ENCODE results near the gene GLIS2.
"Not testable (repeated sequence)": the region's sequence is repeated elsewhere in the genome, so short reads cannot be mapped to it uniquely, and the experiment has no call there.

The GLIS2 gene

DNA sequence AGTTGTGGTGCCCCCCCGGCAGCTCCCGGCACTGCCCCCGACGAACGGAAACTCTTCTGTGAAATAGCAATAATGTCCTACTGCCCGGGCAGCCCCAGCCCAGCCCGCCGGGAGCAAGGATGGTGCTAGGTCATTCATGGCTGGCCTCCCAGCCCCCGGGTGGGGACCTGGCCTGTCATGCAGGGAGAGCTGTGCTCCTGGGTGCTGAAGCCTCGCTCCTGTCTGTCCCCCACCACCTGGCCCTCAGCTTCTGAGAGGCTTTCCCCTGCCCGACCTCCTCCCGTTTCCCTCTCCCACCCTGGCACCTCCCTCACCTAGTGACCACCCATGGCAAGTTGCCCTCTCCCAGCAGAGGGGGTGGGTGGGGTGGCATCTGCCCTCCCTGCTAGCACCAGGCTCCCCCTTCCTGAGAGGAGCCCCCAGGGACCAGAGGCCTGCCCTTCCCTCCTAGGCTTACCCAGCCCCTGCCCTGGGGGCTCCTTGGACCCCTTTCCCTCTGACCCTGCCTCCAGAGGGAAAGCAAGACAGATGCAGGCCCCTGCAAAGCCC lies 21.7 kb downstream of the GLIS2 start:
- no peak for DNase-seq

DNA sequence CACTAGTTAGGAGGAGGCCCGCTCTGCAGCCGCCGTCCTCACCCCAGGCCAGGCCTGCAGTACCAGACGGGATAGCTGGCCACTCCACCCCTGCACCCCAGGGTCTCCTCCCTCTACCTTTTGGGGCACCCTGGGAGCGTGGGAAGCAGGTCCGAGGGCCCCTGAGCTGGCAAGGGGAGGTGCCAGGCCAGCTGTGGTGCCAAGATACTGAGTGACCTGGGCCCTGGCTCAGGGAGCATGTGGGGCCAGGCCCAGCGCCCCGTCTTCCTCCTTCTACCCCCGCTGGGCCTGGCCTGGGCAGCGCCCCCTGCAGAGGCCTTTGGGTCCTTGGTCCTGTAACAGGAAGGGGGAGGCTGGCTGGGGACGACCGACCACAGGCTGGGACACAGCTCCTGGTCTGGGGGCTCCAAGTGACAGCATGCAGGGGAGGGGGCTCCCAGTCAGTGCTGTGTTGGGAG lies 22.3 kb downstream of the GLIS2 start:
- DNase-seq: no peak

DNA sequence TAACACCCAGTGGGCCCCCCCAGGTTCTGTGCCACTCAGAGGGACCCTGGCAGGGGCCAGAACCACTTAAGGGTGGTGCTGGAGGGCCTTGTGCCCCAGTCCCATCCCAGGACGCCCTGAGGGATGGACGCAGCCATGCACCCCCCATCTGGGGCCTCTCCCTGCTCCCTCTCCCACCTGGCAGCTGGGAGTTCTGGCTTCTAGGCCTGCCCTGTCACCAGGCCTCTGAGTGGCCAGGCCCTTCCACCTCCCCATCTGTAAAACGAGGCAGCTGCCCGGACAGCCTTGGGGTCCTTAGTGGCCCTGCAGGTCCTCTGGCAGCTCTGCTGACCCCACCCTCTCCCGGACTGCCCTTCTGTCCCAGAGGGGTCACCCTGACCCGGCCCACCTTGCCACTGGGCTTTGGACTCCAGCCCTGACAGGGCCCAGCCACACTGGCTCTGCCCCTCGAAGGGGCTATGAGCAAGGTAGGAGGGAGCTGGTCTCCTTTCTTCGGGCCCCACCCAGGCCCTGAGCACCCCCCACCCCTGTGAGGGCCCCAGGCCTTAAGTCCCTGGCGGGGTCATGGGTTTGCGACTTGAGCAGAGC lies 22.9 kb downstream of the GLIS2 start:
- no peak for DNase-seq

DNA sequence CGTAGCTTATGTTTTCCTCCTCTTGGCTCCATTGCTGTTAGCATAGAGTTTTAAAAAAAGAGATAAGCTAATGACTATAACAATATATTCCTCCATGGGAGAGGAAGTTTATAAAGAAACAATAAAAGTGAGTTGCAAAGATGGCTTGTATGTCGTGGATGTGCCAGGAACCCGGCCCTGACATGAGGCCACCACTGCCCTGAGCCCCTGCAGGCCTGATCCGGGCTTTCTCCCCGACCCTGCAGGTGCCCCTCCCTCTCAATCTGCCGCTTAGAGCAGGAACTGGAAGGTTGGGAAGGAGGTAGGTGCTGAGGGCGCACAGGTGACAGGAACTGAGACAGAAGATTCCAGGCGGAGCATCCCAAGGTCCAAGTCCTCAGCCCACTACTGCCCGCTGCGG lies 23.6 kb downstream of the GLIS2 start:
- no peak for DNase-seq

DNA sequence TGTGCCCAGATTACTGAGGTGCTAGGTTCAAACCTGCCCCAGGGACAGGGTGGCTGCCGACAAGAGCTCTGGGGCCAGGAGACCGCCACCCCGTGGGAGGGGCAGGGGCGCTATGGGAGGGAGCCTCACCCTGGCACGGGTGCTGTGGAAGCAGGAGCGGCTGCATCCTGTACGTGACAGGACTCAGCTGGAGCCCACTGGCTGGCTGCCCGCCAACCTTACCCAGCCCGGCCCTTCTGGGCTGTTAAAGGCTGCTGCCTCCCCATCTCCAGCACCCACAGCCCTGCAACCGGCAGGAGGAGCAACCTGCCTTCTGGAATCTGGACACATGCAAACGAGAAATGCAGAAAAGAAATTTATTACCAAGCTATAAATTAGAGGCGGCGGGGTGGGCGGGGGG lies 24.0 kb downstream of the GLIS2 start:
- no peak for DNase-seq

DNA sequence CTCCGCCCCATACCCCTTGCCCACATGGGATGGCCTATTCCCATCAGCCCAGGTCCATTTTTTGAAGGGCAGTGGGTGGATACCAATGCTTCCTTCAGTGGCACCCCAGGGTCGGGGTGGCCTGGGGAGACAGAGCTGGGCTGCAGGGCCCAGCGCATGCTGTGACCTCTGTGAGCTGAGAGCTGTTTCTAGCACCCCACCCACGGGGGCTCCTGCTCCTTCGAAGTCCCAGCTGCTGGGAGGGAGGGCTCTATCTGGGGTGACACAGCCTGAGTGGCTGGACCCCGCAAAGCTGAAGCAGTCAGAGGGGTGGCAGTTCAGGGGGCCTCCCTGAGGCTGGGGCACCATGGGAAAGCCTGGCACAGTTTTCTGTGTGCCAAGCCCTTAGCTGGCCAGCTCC lies 24.6 kb downstream of the GLIS2 start:
- DNase-seq: no peak

DNA sequence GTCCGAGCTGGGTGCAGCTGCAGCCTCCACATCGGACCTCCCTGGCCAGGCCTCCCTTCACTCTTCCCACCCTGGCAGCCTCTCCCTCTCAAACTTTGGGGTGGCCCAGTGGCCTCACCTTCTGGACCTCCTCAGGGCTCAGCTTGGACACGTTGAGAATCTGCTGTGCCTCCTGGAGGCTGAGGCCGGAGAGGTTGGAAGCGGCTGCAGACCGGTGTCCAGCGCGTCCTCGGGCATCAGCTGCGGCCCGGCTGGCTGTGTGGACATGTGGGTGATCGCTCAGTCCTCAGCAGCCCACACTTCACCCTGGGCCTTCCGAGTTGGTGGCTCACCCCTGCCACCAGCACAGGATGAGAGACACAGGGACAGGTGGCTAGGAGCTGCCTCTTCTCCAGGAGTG lies 25.4 kb downstream of the GLIS2 start:
- no peak for DNase-seq

DNA sequence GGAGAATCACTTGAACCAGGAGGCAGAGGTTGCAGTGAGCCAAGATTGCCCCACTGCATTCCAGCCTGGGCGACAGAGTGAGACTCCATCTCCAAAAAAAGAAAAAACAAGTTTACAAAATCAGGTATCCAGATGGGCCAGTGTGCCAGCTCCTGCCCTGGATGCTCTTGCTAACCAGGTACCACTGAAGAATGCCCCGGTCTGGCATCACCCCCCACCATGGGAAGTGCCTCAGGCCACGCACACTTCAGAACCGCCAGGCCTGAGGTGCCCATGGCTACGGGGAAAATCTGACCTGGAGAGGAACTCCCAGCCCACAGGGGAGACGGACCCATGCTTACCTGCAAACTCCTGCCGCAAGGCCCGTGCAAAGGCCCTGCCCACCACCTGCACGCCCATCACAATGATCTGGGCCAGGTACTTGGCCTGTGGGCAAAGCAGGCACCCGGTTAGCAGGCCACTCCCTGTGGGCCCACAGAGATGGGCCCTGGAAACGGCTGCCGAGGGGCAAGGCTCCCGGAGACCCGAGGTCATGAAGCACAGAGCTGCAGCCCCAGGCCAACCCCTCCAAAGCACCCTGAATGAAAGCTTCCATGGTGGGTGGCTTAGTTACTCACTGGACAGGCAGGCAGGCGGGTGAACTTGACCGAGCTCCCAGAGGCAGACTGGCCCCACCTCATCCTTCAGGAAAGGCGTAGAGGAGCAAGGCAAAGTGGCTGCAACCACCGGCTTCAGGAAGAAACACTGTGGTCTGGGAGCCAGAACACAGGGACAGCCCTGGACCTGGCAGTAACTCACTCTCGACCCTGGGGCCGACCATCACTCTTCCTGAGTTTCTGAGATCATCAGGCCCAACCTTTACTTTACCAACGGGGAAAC lies 27.2 kb downstream of the GLIS2 start:
- no peak for DNase-seq

DNA sequence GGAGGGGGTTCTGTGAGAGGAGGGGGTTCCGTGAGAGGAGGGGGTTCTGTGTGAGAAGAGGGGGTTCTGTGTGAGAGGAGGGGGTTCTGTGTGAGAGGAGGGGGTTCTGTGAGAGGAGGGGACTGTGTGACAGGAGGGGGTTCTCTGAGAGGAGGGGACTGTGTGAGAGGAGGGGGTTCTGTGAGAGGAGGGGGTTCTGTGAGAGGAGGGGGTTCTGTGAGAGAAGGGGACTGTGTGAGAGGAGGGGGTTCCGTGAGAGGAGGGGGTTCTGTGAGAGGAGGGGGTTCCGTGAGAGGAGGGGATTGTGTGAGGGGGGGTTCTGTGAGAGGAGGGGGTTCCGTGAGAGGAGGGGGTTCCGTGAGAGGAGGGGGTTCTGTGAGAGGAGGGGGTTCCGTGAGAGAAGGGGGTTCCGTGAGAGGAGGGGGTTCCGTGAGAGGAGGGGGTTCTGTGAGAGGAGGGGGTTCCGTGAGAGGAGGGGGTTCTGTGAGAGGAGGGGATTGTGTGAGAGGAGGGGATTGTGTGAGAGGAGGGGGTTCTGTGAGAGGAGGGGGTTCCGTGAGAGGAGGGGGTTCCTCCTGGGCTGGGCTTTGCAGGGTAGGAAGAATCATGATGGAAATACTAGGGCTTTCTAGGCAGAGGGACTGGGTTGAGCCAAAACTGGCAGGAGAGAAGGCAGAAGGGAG lies 28.6 kb downstream of the GLIS2 start:
- not testable (repeated sequence) for DNase-seq

DNA sequence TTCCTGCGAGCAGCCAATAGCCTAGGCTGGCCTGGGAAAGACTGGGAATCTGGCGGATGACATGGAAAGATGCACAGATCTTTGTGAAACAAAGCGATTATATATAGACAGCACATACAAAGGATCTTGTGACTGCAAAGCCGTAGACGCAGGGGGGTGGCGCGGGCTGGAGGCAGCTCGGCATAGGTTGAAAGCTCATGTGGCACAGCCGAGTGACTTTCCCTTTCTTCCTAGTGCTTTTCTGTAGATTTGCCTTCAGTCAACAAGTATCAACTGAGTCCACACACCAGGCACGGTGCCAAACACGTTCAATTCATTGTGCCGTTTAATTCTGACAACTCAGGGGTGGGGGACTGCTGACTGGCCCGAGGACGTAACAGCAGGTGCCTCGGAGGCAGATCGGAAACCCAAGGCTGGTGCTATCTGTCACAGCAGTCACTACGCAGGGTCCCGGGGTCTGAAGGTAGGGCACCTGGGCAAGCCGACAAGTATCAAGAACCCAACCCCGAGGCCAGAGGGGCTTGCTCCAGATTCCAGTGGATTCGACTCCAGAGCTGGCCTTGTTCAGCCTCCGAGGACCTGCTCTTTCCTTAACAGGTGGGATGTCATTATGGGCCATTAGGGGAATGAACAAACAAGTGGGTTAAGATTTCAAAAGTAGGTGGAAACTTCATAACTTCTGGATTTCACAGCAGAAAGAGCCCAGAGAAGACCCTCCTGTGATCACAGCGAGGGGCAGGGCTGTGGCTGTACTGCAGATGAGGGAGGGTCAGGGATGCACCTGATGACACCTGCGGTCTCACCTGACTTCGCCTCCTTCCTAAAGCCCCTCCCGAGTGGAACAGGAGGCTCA lies 29.3 kb downstream of the GLIS2 start:
- DNase-seq: no peak

DNA sequence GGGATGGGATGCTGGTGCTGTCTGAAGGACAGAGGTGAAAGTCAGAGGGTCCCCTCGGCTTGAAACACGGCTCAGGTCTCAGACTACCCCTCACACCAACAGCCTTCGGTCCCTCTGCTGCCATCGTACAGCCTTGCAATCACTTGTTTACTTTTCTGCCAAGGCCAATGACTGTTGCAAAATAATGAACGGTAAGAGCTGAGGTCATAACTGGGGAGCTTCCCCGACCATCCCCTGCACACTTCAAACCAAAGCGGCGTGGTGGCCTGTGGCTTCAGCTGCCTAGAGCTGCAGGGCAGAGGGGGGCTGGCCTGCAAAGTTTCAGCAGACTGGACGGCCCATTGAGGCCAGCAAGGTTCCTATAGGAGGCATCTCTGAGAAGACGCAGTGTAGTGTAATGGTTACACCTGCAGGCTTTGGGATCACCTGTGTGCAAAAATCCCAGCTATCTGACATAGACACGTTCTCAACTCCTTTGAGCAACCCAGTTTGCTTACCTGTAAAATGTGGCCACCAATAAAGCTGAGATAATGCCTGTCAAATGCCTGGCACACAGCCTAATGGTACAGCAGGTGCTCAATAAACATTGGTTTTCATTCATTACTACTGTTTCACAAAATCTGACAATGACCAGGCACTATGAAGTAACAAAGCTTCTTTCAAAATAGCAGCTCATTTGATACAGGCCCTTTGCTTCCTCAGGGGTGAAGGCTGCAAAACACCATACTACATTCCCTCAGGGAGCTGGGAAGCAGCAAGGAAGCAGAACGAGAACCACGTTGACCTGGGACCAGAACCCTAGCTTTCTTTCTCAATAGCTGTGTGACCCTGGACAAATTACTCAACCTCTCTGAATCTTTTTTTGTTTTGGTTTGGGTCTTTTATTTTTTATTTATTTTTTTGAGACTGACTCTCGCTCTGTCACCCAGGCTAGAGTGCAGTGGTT lies 30.2 kb downstream of the GLIS2 start:
- DNase-seq: no peak

DNA sequence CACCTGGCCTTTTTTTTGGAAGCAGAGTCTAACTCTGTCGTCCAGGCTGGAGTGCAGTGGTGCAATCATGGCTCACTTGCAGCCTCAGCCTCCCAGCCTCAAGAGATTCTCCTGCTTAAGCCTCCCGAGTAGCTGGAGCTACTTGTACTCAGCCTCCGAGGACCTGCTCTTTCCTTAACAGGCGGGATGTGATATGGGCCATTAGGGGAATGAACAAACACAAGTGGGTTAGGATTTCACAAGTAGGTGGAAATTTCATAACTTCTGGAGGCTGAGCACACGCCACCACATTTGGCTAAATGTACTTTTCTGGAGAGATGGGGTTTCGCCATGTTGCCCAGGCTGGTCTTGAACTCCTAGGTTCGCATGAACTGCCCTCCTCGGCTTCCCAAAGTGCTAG lies 31.1 kb downstream of the GLIS2 start:
- DNase-seq: no peak

DNA sequence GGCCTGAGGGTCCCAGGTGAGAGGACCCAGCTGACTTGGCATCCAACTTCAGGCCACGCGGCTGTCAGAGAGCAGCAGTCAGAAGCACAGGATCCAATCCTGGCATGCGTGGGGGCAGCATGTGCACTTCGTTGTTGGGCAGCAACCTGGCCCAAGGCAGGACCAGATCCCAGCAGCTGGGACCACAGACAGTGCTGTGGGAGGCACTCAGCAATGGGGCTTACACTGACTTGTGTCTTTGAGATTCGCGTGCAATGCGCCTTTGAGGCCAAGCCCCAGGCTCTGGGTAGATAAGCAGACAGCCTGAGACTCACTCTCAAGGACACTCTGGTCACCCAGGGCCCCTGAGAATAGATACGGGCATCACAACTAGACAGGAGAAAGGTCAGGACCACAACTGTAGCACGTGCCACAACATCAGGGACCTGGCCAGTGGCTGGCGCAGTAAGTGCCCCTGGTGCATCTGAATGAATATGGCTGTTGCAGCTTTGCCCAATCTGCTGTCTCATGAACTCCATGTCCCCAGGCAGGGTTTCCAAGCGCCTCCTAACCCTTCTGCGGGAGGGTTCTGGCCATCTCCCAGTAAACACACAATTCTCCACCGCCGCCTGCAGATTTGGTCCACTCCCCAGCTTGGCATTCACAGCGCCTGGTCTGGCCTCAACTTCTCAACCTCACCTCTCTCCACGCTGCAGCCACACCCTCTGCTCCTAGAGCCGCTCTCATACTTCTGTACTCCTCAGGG lies 32.1 kb downstream of the GLIS2 start:
- DNase-seq: no peak

DNA sequence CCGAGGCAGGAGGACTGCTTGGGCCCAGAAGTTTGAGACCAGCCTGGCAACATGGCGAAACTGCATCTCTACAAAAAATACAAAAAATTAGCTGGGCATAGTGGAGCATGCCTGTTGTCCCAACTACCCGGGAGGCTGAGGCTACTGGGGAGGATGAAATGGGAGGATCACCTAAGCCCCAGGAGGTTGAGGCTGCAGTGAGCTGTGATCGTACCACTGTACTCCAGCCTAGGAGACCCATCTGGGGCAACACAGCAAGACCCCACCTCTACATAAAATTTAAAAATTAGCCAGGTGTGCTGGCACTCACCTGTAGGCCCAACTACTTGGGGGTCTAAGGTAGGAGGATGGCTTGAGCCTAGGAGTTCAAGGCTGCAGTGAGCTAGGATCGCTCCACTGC lies 33.5 kb downstream of the GLIS2 start:
- DNase-seq: no peak

DNA sequence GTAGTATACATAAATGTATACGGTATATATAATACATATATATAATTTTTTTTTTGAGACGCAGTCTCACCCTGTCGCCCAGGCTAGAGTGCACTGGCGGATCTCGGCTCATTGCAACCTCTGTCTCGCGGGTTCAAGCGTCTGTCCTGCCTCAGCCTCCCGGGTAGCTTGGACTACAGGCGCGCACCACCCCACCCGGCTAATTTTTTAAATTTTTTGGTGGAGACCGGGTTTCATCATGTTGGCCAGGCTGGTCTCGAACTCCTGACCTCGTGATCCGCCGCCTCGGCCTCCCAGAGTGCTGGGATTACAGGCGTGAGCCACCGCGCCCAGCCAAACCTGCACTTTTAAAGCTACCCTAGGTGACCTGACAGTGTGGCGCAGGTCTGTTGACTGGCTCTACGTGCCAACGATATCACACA lies 34.5 kb downstream of the GLIS2 start:
- no peak for DNase-seq

DNA sequence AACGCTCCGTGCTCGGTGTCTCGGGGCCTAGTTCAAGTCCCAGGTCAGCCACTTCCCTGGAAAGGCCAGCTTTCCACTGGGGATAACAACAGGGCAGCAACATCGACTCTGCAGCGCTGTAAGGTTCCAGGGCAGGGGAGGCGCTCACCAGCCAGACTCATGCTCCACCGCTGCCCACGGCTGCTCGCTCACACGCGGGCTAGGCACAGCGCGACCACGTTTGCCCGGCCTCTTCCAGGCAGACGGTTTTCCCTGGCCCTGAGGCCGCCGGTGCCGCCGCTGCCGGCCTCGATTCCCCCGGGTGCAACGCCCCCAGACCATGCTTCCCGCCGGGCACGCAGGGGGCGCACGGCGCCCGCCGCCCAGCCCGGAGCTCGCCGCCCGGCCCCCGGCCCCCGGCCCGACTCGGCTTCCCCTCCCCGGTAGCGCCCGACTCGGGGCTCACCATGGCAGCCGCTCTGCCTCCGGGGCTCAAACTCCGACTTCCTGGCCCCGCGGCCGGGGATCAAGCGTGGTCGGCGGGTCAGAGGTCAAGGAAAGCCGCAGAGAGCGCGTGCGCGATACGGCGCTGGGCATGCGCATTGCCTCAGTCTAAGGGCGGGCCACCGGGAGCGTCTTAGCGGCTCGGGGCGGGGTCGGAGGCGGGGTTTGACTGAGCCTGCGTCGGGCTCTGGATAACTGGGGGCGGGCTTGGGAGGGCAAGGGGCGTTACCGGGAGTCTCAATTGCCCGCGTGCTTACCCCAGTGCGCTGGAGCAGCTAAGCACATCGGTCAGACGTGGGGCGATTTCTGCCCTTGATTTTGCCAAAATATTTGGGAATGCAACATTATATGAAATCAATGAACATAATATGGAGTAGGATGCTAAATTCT lies 35.2 kb downstream of the GLIS2 start, which contains the start of gene PAM16:
PAM16 (minus strand) TSS at position 535 of the 873 bp plus-strand sequence; CDS start at position 448, 87 bp downstream.
- peak; percentile 98 for DNase-seq

DNA sequence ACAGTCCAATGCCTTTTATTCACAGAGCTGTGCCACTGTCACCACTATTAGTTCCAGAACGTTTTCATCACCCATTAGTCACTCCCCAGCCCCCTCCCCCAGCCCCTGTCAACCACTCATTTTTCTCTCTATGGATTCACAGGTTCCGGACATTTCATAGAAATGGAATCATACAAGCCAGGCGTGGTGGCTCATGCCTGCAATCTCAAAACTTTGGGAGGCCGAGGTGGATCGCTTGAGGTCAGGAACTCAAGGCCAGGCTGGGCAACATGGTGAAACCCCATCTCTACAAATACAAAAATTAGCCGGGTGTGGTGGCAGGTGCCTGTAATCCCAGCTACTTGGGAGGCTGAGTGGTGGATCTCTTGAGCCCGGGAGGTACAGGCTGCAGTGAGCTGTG lies 36.0 kb downstream of the GLIS2 start:
- DNase-seq: no peak

DNA sequence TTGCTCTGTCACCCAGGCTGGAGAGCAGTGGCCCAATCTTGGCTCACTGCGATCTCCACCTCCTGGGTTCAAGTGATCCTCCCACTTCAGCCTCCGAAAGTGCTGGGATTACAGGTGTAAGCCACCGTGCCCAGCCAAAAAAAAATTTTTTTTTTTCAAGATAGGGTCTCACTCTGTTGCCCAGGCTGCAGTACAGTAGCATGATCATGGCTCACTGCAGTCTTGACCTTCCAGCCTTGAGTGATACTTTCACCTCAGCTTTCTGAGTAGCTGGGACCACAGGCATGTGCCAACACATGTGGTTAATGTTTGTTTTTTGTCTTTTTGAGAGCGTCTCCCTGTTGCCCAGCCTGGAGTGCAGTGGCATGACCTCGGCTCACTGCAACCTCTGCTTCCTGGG lies 37.0 kb downstream of the GLIS2 start:
- DNase-seq: no peak

DNA sequence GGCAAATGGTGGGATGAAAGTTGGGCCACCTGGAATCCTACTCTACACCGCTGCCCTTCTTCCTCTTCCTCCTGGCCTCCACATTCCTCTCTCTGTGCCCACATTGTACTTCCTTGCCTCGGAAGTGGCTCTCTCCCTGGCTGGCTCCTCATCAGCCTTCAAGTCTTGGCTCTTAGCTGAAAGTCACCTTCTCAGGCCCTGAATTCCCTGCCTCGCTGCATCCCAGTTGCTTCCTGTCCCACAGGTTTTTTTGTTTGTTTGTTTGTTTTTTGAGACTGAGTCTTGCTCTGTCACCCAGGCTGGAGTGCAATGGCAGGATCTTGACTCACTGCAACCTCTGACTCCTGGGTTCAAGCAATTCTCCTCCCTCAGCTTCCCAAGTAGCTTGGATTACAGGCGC lies 37.8 kb downstream of the GLIS2 start:
- DNase-seq: no peak

Measured in activated naive CD4-positive, alpha-beta T cell treated with anti-CD3 and anti-CD28 coated beads, Interleukin-2, amount 50 U/mL, for 16 hours (primary cell).